Testis (tissue), 2 donors: ENCODE results near the gene RNF186.

ENCODE experiments used
- POLR2A ChIP-seq: fragments of 450-650 bp; IDR thresholded peaks from one replicate; pipeline ENCODE4 v1.6.1; 2017; ENCODE audit warnings: antibody characterized with exemption, mild to moderate bottlenecking, moderate library complexity
- TF ChIP-seq, protein P1 (sequence below), 3 experiments: fragments of 450-650 bp in 2 of 3; fragments of 200-600 bp in 1 of 3; sonication (generic) in 1 of 3; IDR thresholded peaks; one replicate each; pipeline ENCODE4 v1.5.1; 2016 to 2019; ENCODE audit warnings: antibody characterized with exemption in 3 of 3, mild to moderate bottlenecking in 2 of 3, moderate library complexity in 1 of 3

DNA sequence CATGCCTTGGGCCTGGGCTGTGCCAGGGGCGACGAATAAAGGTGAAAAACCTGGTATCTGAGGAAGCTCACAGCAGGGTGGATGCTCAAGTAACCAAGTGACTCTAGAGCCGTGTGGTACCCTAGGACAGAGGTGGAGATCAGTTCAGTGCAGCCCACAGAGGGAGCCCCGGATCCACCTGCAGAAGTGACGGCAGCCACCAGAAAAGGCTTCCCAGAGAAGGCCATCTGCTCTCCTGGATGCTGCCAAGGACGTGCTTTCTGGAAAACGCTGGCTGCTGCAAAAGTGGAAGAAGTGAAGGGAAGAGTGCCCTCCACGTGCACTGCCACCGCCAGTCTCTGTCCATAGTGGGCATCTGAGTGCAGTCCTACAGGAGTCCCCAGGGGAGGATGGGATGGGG, 43.0 kb downstream of the RNF186 start:
- no peak for TF ChIP-seq POLR2A
- TF ChIP-seq, protein P1, sequence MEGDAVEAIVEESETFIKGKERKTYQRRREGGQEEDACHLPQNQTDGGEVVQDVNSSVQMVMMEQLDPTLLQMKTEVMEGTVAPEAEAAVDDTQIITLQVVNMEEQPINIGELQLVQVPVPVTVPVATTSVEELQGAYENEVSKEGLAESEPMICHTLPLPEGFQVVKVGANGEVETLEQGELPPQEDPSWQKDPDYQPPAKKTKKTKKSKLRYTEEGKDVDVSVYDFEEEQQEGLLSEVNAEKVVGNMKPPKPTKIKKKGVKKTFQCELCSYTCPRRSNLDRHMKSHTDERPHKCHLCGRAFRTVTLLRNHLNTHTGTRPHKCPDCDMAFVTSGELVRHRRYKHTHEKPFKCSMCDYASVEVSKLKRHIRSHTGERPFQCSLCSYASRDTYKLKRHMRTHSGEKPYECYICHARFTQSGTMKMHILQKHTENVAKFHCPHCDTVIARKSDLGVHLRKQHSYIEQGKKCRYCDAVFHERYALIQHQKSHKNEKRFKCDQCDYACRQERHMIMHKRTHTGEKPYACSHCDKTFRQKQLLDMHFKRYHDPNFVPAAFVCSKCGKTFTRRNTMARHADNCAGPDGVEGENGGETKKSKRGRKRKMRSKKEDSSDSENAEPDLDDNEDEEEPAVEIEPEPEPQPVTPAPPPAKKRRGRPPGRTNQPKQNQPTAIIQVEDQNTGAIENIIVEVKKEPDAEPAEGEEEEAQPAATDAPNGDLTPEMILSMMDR (IDR thresholded peaks at IDR 0.05) = no peak
